ENCODE measurements around the gene ULBP2.
"Not testable (repeated sequence)": the region's sequence is repeated elsewhere in the genome, so short reads cannot be mapped to it uniquely, and the experiment has no call there.

ULBP2 gene

GRCh38 chr6:149947533-149947932 is 5.7 kb downstream of the ULBP2 start:
- H3K4me1 ChIP-seq (ENCODE audit: low read depth, poor library complexity, severe bottlenecking); H3K9ac ChIP-seq; H3K27ac ChIP-seq; H2AFZ ChIP-seq (ENCODE audit: low read depth); H3K79me2 ChIP-seq (ENCODE audit: insufficient read depth, low read depth); H4K20me1 ChIP-seq (ENCODE audit: insufficient read depth); H3K36me3 ChIP-seq (ENCODE audit: insufficient read depth); H3K4me2 ChIP-seq; H3K4me3 ChIP-seq (IDR thresholded peaks at IDR 0.05; ENCODE audit: insufficient read depth, low read depth, low read length): not testable (repeated sequence)
- peaks cover 59% of the 10 kb centered on the region for H3K27me3 ChIP-seq (ENCODE audit: insufficient read depth, low read depth)

GRCh38 chr6:149948011-149948410 is 6.2 kb downstream of the ULBP2 start:
- no peak overlapping the region for H3K9ac ChIP-seq
- H3K4me2 ChIP-seq, result no peak overlapping the region
- H3K4me1 ChIP-seq (ENCODE audit: low read depth, poor library complexity, severe bottlenecking), result no peaks in the 10 kb centered on the region
- H3K4me3 ChIP-seq (IDR thresholded peaks at IDR 0.05; ENCODE audit: insufficient read depth, low read depth, low read length), result no peak overlapping the region
- H2AFZ ChIP-seq (ENCODE audit: low read depth), result no peak overlapping the region
- peaks cover 61% of the 10 kb centered on the region for H3K27me3 ChIP-seq (ENCODE audit: insufficient read depth, low read depth)
- no peak overlapping the region for H3K27ac ChIP-seq
- TF ChIP-seq CTCF (conservative IDR thresholded peaks at IDR 0.05; ENCODE audit: low read depth, low read length), result no peak
- H3K79me2 ChIP-seq (ENCODE audit: insufficient read depth, low read depth), result no peaks in the 10 kb centered on the region
- H4K20me1 ChIP-seq (ENCODE audit: insufficient read depth), result no peaks in the 10 kb centered on the region
- H3K36me3 ChIP-seq (ENCODE audit: insufficient read depth), result no peaks in the 10 kb centered on the region

- H3K9ac ChIP-seq, result no peak overlapping the region
- no peaks in the 10 kb centered on the region for H4K20me1 ChIP-seq (ENCODE audit: insufficient read depth)
- H3K27me3 ChIP-seq (ENCODE audit: insufficient read depth, low read depth), result peaks cover 62% of the 10 kb centered on the region
- H3K4me2 ChIP-seq, result no peak overlapping the region
- H3K4me3 ChIP-seq (IDR thresholded peaks at IDR 0.05; ENCODE audit: insufficient read depth, low read depth, low read length), result no peak overlapping the region
- no peak overlapping the region for H2AFZ ChIP-seq (ENCODE audit: low read depth)
- no peak for TF ChIP-seq CTCF (conservative IDR thresholded peaks at IDR 0.05; ENCODE audit: low read depth, low read length)
- H3K79me2 ChIP-seq (ENCODE audit: insufficient read depth, low read depth), result no peaks in the 10 kb centered on the region
- H3K36me3 ChIP-seq (ENCODE audit: insufficient read depth), result no peaks in the 10 kb centered on the region
- no peaks in the 10 kb centered on the region for H3K4me1 ChIP-seq (ENCODE audit: low read depth, poor library complexity, severe bottlenecking)
- no peak overlapping the region for H3K27ac ChIP-seq
Observed at GRCh38 chr6:149948616-149949015, 6.8 kb downstream of the ULBP2 start.

GRCh38 chr6:149950423-149950822 is 8.6 kb downstream of the ULBP2 start:
- Histone ChIP-seq H3K27me3 (ENCODE audit: insufficient read depth, low read depth) (peaks cover 63% of the 10 kb centered on the region), H3K27ac (no peak overlapping the region), H3K9ac (no peak overlapping the region), H3K36me3 (ENCODE audit: insufficient read depth) (no peaks in the 10 kb centered on the region), H3K4me2 (no peak overlapping the region), H4K20me1 (ENCODE audit: insufficient read depth) (no peaks in the 10 kb centered on the region), H2AFZ (ENCODE audit: low read depth) (no peak overlapping the region), H3K4me1 (ENCODE audit: low read depth, poor library complexity, severe bottlenecking) (no peaks in the 10 kb centered on the region), H3K79me2 (ENCODE audit: insufficient read depth, low read depth) (no peaks in the 10 kb centered on the region), H3K4me3 (IDR thresholded peaks at IDR 0.05; ENCODE audit: insufficient read depth, low read depth, low read length) (no peak overlapping the region)
- no peak for TF ChIP-seq CTCF (conservative IDR thresholded peaks at IDR 0.05; ENCODE audit: low read depth, low read length)

- H3K9ac ChIP-seq, result no peak overlapping the region
- no peaks in the 10 kb centered on the region for H3K36me3 ChIP-seq (ENCODE audit: insufficient read depth)
- no peak overlapping the region for H3K27ac ChIP-seq
- H3K4me2 ChIP-seq, result no peak overlapping the region
- no peaks in the 10 kb centered on the region for H3K4me1 ChIP-seq (ENCODE audit: low read depth, poor library complexity, severe bottlenecking)
- no peak for TF ChIP-seq CTCF (conservative IDR thresholded peaks at IDR 0.05; ENCODE audit: low read depth, low read length)
- peaks cover 68% of the 10 kb centered on the region for H3K27me3 ChIP-seq (ENCODE audit: insufficient read depth, low read depth)
- H4K20me1 ChIP-seq (ENCODE audit: insufficient read depth), result no peaks in the 10 kb centered on the region
- H3K79me2 ChIP-seq (ENCODE audit: insufficient read depth, low read depth), result no peaks in the 10 kb centered on the region
- H3K4me3 ChIP-seq (IDR thresholded peaks at IDR 0.05; ENCODE audit: insufficient read depth, low read depth, low read length), result no peak overlapping the region
- H2AFZ ChIP-seq (ENCODE audit: low read depth), result no peak overlapping the region
Observed at GRCh38 chr6:149951096-149951495, 9.3 kb downstream of the ULBP2 start.

Measured in KMS-11 (cell line).